Bronchial epithelial cell (primary cell): Measurements from ENCODE around the gene CEP120. TPM values are rescaled to one million over a fixed set of nuclear protein-coding genes. Genes with fewer than 3 reads are reported as not detected.
A peak's percentile ranks its signal among the peaks of the same experiment; 100 is the strongest.
"Not testable (repeated sequence)": the region's sequence is repeated elsewhere in the genome, so short reads cannot be mapped to it uniquely, and the experiment has no call there.

Experiments
- DNase-seq: peaks from one replicate; pipeline ENCODE4 v3.0.0-alpha.2; 2010; ENCODE audit warnings: low read depth
- FAIRE-seq: peaks from 2 replicates; lab custom pipeline; 2011; peaks lifted over from hg19 to GRCh38; lab: Jason Lieb, UNC
- H3K27me3 ChIP-seq: 2 replicates; pipeline ENCODE4 v1.5.1; 2011; ENCODE audit warnings: low read length; ENCODE audit not compliant: control insufficient read depth, insufficient read depth
- H3K36me3 ChIP-seq: 2 replicates; pipeline ENCODE4 v1.5.1; 2011; ENCODE audit warnings: low read length; ENCODE audit not compliant: control insufficient read depth, insufficient read depth
- H3K4me3 ChIP-seq: 2 replicates; pipeline ENCODE4 v1.5.1; 2011; ENCODE audit warnings: mild to moderate bottlenecking, low read depth, low read length, control low read depth
- total RNA-seq: library from RNA; depleted of rRNA; stranded (reverse); fragments of >200 nt; gene quantifications from 2 replicates; pipeline ENCODE4 v1.2.1, GENCODE V29; 2014
- TF ChIP-seq, protein P1 (sequence below): IDR thresholded peaks from 2 replicates; pipeline ENCODE4 v1.5.1; 2011; ENCODE audit warnings: mild to moderate bottlenecking, moderate library complexity, low read length, control low read depth, inconsistent platforms; ENCODE audit not compliant: insufficient read depth, severe bottlenecking

Gene CEP120
- total RNA-seq, 1 donor from 2014 or later, result 15.0 TPM

DNA sequence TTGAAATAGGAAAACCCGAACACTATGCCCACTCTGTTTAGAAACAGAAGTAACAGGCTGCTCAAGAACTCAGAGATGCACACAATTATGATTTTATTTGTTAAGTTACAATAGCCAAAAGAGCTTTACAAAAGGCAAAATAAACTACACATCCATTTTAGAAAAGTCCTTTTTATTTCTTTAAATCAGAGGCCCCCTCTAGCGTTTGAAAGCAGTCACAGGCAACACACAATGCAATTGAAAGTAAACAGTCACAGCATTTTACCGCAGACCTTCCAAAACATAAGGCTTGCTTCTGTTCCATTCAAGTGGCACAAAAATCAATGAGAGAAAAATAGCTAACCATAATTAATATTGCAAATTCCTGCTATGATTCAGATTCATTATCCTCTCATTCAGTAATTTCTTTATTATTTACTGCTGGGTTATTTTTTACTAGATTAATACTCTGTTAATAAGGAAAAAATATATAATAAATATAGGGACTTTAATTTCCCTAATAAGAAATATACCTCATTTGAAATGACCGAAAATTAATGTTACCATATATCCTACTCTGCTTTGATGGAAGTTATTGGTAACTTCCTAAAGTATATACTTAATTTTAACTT, 78.3 kb downstream of the CEP120 start:
- TF ChIP-seq, protein P1, sequence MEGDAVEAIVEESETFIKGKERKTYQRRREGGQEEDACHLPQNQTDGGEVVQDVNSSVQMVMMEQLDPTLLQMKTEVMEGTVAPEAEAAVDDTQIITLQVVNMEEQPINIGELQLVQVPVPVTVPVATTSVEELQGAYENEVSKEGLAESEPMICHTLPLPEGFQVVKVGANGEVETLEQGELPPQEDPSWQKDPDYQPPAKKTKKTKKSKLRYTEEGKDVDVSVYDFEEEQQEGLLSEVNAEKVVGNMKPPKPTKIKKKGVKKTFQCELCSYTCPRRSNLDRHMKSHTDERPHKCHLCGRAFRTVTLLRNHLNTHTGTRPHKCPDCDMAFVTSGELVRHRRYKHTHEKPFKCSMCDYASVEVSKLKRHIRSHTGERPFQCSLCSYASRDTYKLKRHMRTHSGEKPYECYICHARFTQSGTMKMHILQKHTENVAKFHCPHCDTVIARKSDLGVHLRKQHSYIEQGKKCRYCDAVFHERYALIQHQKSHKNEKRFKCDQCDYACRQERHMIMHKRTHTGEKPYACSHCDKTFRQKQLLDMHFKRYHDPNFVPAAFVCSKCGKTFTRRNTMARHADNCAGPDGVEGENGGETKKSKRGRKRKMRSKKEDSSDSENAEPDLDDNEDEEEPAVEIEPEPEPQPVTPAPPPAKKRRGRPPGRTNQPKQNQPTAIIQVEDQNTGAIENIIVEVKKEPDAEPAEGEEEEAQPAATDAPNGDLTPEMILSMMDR, result peak; percentile 62
- H3K27me3 ChIP-seq, result no peaks in the 10 kb centered on the region
- H3K4me3 ChIP-seq, result no peak overlapping the region
- DNase-seq, result peak; percentile 38
- H3K36me3 ChIP-seq, result peaks cover 2% of the 10 kb centered on the region
- no peak for FAIRE-seq

DNA sequence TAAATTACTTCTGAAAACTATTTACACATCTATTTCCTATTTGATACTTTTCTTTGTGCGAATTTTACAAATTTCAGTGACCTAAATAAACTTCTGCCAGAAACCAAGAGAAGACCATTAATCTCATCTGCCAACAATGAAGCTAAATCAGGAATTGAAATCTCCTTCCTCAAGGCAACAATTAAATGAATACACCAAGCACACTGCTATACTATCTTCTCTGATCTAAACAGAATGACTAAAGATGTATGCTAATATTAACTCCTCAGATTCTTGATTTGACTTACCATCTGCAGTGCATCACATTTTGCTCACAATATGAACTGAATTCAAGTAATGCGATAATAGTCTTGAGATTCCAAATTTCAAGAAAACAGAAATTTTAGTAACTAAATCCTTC, 82.3 kb downstream of the CEP120 start:
- no peaks in the 10 kb centered on the region for H3K27me3 ChIP-seq
- DNase-seq (no peak), FAIRE-seq (no peak)
- TF ChIP-seq, protein P1, result no peak
- no peak overlapping the region for H3K4me3 ChIP-seq
- no peaks in the 10 kb centered on the region for H3K36me3 ChIP-seq

DNA sequence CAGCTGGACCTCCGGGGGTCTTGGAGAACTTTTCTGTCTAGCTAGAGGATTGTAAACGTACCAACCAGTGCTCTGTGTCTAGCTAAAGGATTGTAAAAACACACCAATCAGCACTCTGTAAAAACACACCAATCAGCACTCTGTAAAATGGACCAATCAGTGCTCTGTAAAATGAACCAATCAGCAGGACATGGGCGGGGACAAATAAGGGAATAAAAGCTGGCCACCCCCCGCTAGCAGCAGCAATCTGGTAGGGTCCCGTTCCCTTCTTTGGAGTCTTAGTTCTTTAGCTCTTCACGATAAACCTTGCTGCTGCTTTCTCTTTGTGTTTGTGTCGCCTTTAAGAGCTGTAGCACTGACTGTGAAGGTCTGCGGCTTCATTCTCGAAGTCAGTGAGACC, 114.8 kb downstream of the CEP120 start:
- H3K27me3 ChIP-seq, H3K36me3 ChIP-seq, H3K4me3 ChIP-seq, DNase-seq, FAIRE-seq: not testable (repeated sequence)

DNA sequence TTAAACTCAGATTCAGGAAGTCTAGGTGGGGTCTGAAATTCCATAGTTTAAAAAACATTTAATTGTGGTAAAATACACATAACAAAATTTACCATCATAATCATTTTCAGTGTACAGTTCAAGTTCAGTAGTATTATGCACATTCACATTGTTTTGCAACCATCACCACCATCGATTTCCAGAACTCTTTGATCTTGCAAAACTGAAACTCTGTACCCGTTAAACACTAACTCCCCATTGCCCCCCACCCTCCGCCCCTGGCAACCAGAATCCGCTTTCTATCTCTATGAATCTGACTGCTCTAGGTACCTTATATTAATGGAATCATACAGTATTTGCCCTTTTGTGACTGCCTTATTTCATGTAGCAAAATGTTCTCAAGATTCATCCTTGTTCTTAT, 117.5 kb downstream of the CEP120 start:
- Histone ChIP-seq H3K27me3 (no peaks in the 10 kb centered on the region), H3K4me3 (no peak overlapping the region), H3K36me3 (no peaks in the 10 kb centered on the region)
- DNase-seq (no peak), FAIRE-seq (no peak)
- TF ChIP-seq, protein P1, result no peak

DNA sequence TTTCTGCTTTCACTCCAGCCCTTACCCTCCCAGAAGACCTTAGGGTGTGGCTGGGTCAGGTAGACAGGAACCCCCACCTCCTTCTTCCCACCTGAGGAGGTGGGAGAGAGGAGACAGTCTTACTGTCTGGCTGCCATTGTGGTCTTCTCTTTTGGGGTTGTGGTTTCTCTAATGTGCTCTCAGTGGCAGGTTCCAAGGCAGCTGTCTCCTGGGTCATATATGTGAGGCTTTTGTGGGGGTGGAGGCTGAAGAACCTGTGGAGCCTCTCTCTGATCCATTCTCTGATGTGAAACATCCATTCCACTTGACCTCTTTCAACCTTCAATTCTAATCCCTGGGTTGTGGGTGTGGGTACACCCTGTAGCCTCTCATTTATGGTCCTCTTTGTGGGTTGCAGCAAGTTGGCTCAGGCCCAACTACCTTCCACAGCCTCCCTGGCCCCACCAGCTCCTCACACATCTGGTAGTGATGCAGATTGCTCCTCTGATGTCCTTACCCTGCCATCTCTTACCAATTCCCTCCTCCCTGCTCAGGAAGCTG, 118.4 kb downstream of the CEP120 start:
- H3K27me3 ChIP-seq, result no peaks in the 10 kb centered on the region
- H3K4me3 ChIP-seq, result no peak overlapping the region
- FAIRE-seq (no peak), DNase-seq (no peak)
- H3K36me3 ChIP-seq, result no peaks in the 10 kb centered on the region
- TF ChIP-seq, protein P1, result no peak

DNA sequence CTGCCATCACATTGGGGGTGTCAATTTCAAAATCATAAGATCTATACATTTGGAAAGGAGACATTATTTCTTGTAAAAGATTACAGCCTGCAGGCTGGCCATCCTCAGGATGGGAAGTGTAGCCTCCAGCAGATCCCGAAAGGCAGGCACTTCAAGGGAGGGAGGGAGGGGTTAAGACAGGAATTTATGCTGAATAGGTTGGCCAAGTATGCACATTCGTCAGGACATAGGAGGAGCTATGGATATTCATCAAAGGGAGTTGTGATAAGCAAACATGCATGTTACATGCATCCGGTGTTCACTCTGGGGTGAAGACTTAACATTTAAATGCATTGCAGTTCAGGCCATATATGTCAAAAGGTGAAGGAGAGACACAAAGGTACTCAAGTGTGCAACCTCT, 119.4 kb downstream of the CEP120 start:
- Histone ChIP-seq H3K36me3 (no peaks in the 10 kb centered on the region), H3K27me3 (no peaks in the 10 kb centered on the region), H3K4me3 (no peak overlapping the region)
- TF ChIP-seq, protein P1, result no peak
- FAIRE-seq, result no peak
- peak; percentile 7 for DNase-seq
